Endothelial cell of umbilical vein (primary cell): ENCODE data around the gene LAMB1. TPM values are rescaled to one million over a fixed set of nuclear protein-coding genes. Genes with fewer than 3 reads are reported as not detected.

Source experiments
- BruUV-seq: library from RNA; stranded (reverse); fragments of 400-500 nt; replicated peaks from 2 replicates; lab custom pipeline; 2021; lab: Mats Ljungman, UMichigan
- CTCF ChIA-PET: fragments of 300-600, 350-600 bp; sonication (Branson Sonifier 250); formaldehyde crosslinking; loops from one replicate; lab custom pipeline; 2021; ENCODE audit warnings: antibody characterized with exemption, inconsistent platforms; lab: Charles Lee
- POLR2A ChIA-PET: fragments of 300-600, 350-600 bp; sonication (Branson Sonifier 250); formaldehyde crosslinking; loops from one replicate; lab custom pipeline; 2021; ENCODE audit warnings: antibody characterized with exemption, inconsistent platforms; lab: Charles Lee
- DNase-seq: peaks from one replicate; pipeline ENCODE4 v3.0.0-alpha.2; 2011; ENCODE audit warnings: low read depth, low spot score
- FAIRE-seq: peaks from 2 replicates; lab custom pipeline; 2011; peaks lifted over from hg19 to GRCh38; lab: Jason Lieb, UNC
- H2AFZ ChIP-seq: 2 replicates; pipeline ENCODE4 v1.6.0; 2012; ENCODE audit warnings: low read depth, low read length, control low read depth, inconsistent platforms
- H3K27ac ChIP-seq: 2 replicates; pipeline ENCODE4 v1.5.1; 2011; ENCODE audit warnings: low read depth, mild to moderate bottlenecking, control low read depth, low read length, moderate library complexity; ENCODE audit not compliant: insufficient read depth
- H3K27me3 ChIP-seq, 2 experiments: 2 replicates each; pipeline versions ENCODE4 v1.6.0 to v1.6.1; 2011; ENCODE audit warnings: low read length in 2 of 2, mixed read lengths in 1 of 2; ENCODE audit not compliant: control insufficient read depth in 2 of 2, insufficient read depth in 2 of 2
- H3K36me3 ChIP-seq, 2 experiments: 2 replicates in 1 of 2; 3 replicates in 1 of 2; pipeline ENCODE4 v1.5.1; 2011; ENCODE audit warnings: low read length in 2 of 2, mild to moderate bottlenecking in 1 of 2, moderate library complexity in 1 of 2; ENCODE audit not compliant: control insufficient read depth in 2 of 2, insufficient read depth in 2 of 2; ENCODE audit errors: extremely low read depth in 1 of 2
- H3K4me1 ChIP-seq: 3 replicates; pipeline ENCODE4 v1.5.1; 2011; ENCODE audit warnings: mild to moderate bottlenecking, low read length; ENCODE audit not compliant: control insufficient read depth, insufficient read depth; ENCODE audit errors: extremely low read depth
- H3K4me2 ChIP-seq: 2 replicates; pipeline ENCODE4 v1.6.1; 2011; ENCODE audit warnings: low read length, control low read depth, mixed read lengths; ENCODE audit not compliant: insufficient read depth
- H3K4me3 ChIP-seq, 3 experiments: fragments of 200-600 bp in 1 of 3; sonication (generic), shearing (Covaris generic) in 1 of 3; replicated peaks in 1 of 3; 2 replicates each; pipeline ENCODE4 v1.5.1; 2011 to 2016; ENCODE audit warnings: control low read depth in 3 of 3, low read length in 3 of 3, mild to moderate bottlenecking in 2 of 3, inconsistent platforms in 1 of 3, low read depth in 1 of 3, moderate library complexity in 1 of 3; ENCODE audit not compliant: insufficient read depth in 1 of 3
- H3K79me2 ChIP-seq: 2 replicates; pipeline ENCODE4 v1.6.0; 2012; ENCODE audit warnings: low read length, inconsistent platforms; ENCODE audit not compliant: control insufficient read depth, insufficient read depth
- H3K9ac ChIP-seq: replicated peaks from 2 replicates; pipeline ENCODE3; 2011; ENCODE audit warnings: low read length, control low read depth; ENCODE audit not compliant: insufficient read depth; ENCODE audit errors: extremely low read depth
- H3K9me1 ChIP-seq: replicated peaks from 3 replicates; pipeline ENCODE4 v1.6.0; 2011; ENCODE audit warnings: mild to moderate bottlenecking, low read length; ENCODE audit not compliant: control insufficient read depth, insufficient read depth; ENCODE audit errors: extremely low read depth
- H3K9me3 ChIP-seq: replicated peaks from 2 replicates; pipeline ENCODE4 v1.5.1; 2012; ENCODE audit warnings: low read length, inconsistent platforms; ENCODE audit not compliant: control insufficient read depth, insufficient read depth
- H4K20me1 ChIP-seq: replicated peaks from 2 replicates; pipeline ENCODE3; 2011; ENCODE audit warnings: mild to moderate bottlenecking, low read length; ENCODE audit not compliant: control insufficient read depth, insufficient read depth; ENCODE audit errors: extremely low read depth
- EZH2 ChIP-seq: IDR thresholded peaks from 2 replicates; pipeline ENCODE4 v1.6.1; 2012; ENCODE audit warnings: borderline replicate concordance, low read depth, mild to moderate bottlenecking, moderate library complexity, low read length, inconsistent platforms; ENCODE audit not compliant: severe bottlenecking
- FOS ChIP-seq: IDR thresholded peaks from 2 replicates; pipeline ENCODE4 v1.6.1; 2011; ENCODE audit warnings: mild to moderate bottlenecking, low read length, moderate library complexity, borderline replicate concordance; ENCODE audit not compliant: insufficient read depth
- GATA2 ChIP-seq: IDR thresholded peaks from 2 replicates; pipeline ENCODE4 v1.7.0; 2011; ENCODE audit warnings: low read depth, mild to moderate bottlenecking, moderate library complexity, mixed read lengths, low read length; ENCODE audit not compliant: insufficient read length, insufficient read depth
- JUN ChIP-seq: IDR thresholded peaks from 2 replicates; pipeline ENCODE4 v1.6.1; 2011; ENCODE audit warnings: borderline replicate concordance, low read depth; ENCODE audit not compliant: insufficient read length, insufficient read depth
- MYC ChIP-seq: IDR thresholded peaks from one replicate; pipeline ENCODE4 v1.6.1; 2011; ENCODE audit warnings: mild to moderate bottlenecking, low read depth, low read length
- POLR2A ChIP-seq: IDR thresholded peaks from 2 replicates; pipeline ENCODE4 v1.6.1; 2012; ENCODE audit warnings: low read depth, mild to moderate bottlenecking, control low read depth, low read length
- POLR2AphosphoS5 ChIP-seq: IDR thresholded peaks from 2 replicates; pipeline ENCODE4 v1.6.1; 2012; ENCODE audit warnings: low read depth, mild to moderate bottlenecking, control low read depth, low read length, moderate library complexity; ENCODE audit not compliant: insufficient read depth
- dilution Hi-C: fragments of 300-500 bp; cut with MboI; formaldehyde crosslinking; loops from one replicate; pipeline ENCODE4 v1.15.0; 2019; ENCODE audit warnings: low sequenced_read_pairs; ENCODE audit not compliant: extremely low pct_ligation_motif_present
- intact Hi-C: fragments of 100-400 bp; cut with micrococcal nuclease; formaldehyde crosslinking; loops from one replicate; pipeline ENCODE4 v1.10.0; 2022
- polyA plus RNA-seq, 4 experiments: library from polyadenylated mRNA; depleted of rRNA in 3 of 4; stranded (reverse) in 3 of 4; unstranded in 1 of 4; fragments of >200 nt; gene quantifications; 2 replicates each; pipeline versions ENCODE4 v1.2.1 to v1.2.3, GENCODE V29; 2011 to 2012; ENCODE audit warnings: missing spikeins in 1 of 4
- total RNA-seq: library from RNA; stranded (reverse); gene quantifications from 2 replicates; pipeline ENCODE4 v1.2.3, GENCODE V29; 2021
- TF ChIP-seq, protein P1 (sequence below): IDR thresholded peaks from 2 replicates; pipeline ENCODE4 v1.6.1; 2011; ENCODE audit not compliant: insufficient read depth, insufficient read length
- TF ChIP-seq, protein P2 (sequence below), 2 donors: IDR thresholded peaks; 1 replicate in 1 of 2; 2 replicates in 1 of 2; pipeline ENCODE4 v1.5.1; 2011; ENCODE audit warnings: low read length in 2 of 2, mild to moderate bottlenecking in 2 of 2, moderate library complexity in 2 of 2, control low read depth in 1 of 2, inconsistent platforms in 1 of 2, low read depth in 1 of 2; ENCODE audit not compliant: insufficient read depth in 1 of 2; ENCODE audit errors: extremely low read depth in 1 of 2

Gene LAMB1
- total and polyA plus RNA-seq, 2 donors (not counting 3 experiments of a cell fraction or from before 2014, with no cell fraction given) = 588 to 703 TPM

DNA sequence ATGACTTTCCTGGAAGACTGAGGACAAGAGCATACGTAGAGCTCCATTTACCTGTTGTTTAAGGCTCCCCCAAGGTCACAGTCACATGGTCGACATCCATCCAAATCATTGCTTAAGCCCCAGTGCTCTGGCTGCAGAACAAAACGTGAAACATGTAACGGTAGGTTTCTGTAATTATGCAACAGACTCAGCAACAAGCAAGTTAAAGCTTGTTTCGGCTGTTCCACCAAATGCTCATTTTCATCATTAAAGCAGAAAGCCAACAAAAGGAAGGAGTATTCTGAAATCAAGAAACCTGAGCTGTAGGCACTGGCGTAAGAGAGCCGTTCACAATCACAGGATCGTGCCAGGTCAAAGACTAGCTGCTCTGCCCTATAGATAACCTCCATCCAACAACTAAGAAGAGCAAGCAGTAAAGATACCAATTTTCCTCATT lies 30.0 kb downstream of the LAMB1 start:
- no TSS peak for BruUV-seq
- no peak for FAIRE-seq
- peaks cover 76% of the 10 kb centered on the region for H3K79me2 ChIP-seq
- no peaks in the 10 kb centered on the region for H3K9me1 ChIP-seq
- H3K4me2 ChIP-seq = no peak overlapping the region
- no peaks in the 10 kb centered on the region for H3K9me3 ChIP-seq
- TF ChIP-seq FOS = no peak
- TF ChIP-seq EZH2 = no peak
- TF ChIP-seq JUN = no peak
- no peak for TF ChIP-seq POLR2AphosphoS5
- TF ChIP-seq, protein P1, sequence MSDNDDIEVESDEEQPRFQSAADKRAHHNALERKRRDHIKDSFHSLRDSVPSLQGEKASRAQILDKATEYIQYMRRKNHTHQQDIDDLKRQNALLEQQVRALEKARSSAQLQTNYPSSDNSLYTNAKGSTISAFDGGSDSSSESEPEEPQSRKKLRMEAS = no peak
- TF ChIP-seq POLR2A = no peak
- TF ChIP-seq, protein P2, sequence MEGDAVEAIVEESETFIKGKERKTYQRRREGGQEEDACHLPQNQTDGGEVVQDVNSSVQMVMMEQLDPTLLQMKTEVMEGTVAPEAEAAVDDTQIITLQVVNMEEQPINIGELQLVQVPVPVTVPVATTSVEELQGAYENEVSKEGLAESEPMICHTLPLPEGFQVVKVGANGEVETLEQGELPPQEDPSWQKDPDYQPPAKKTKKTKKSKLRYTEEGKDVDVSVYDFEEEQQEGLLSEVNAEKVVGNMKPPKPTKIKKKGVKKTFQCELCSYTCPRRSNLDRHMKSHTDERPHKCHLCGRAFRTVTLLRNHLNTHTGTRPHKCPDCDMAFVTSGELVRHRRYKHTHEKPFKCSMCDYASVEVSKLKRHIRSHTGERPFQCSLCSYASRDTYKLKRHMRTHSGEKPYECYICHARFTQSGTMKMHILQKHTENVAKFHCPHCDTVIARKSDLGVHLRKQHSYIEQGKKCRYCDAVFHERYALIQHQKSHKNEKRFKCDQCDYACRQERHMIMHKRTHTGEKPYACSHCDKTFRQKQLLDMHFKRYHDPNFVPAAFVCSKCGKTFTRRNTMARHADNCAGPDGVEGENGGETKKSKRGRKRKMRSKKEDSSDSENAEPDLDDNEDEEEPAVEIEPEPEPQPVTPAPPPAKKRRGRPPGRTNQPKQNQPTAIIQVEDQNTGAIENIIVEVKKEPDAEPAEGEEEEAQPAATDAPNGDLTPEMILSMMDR (IDR thresholded peaks at IDR 0.05; ENCODE audit: extremely low read depth in 1 of 2, insufficient read depth in 1 of 2, low read depth in 1 of 2, low read length in 2 of 2) = no peak
- TF ChIP-seq MYC = no peak
- TF ChIP-seq GATA2 = no peak
- no peaks in the 10 kb centered on the region for H4K20me1 ChIP-seq
- H3K9ac ChIP-seq = no peak overlapping the region
- intact Hi-C loops = no loop called here
- CTCF ChIA-PET = interaction anchor here (1.0 to 3.3 kb wide), 7 partner anchors 9 to 173 kb away, joined by 3 to 19 read pairs (median 6); no protein-coding TSS in a partner anchor
- POLR2A ChIA-PET = interaction anchor here (0.7 kb wide), 1 partner anchor 10 kb away, joined by 4 read pairs; no protein-coding TSS in a partner anchor
- H3K4me3 ChIP-seq = no peak overlapping the region
- H3K27me3 ChIP-seq = no peaks in the 10 kb centered on the region
- no peak overlapping the region for H3K27ac ChIP-seq
- H3K4me1 ChIP-seq = peaks cover 55% of the 10 kb centered on the region
- DNase-seq = no peak
- peaks cover 49 to 59% of the 10 kb centered on the region in 2 experiments for H3K36me3 ChIP-seq
- H2AFZ ChIP-seq = no peak overlapping the region
- dilution Hi-C loops = no loop called here
